A549 (cell line): ENCODE data around the gene MYOT. TPM values are rescaled to one million over a fixed set of nuclear protein-coding genes. Genes with fewer than 3 reads are reported as not detected.

Source experiments
- ATAC-seq, 2 experiments: fragments of 200-7000 bp in 1 of 2; fragments of >200 bp in 1 of 2; cut with Nextera tagmentation in 1 of 2; cut with Tn5 transposase in 1 of 2; 3 replicates each; pipeline versions ENCODE4 v1.8.0 to v1.9.1; 2018 to 2020; ENCODE audit warnings: mild to moderate bottlenecking in 1 of 2, moderate library complexity in 1 of 2
- CTCF ChIA-PET: fragments of 300-600 bp; sonication (Branson Sonifier 250); formaldehyde crosslinking; extraction: SDS; loops from one replicate; lab custom pipeline; 2021; ENCODE audit warnings: antibody characterized with exemption, inconsistent platforms; lab: Yijun Ruan, JAX
- POLR2A ChIA-PET: fragments of 350-600 bp; formaldehyde crosslinking; extraction: SDS; loops from one replicate; lab custom pipeline; 2021; ENCODE audit warnings: antibody characterized with exemption, inconsistent platforms; lab: Yijun Ruan, JAX
- DNase-seq, 2 experiments: peaks; one replicate each; pipeline versions ENCODE4 v3.0.0 to v3.0.0-alpha.2; 2011 to 2016; ENCODE audit warnings: low read depth in 1 of 2, low spot score in 1 of 2
- FAIRE-seq: peaks from 2 replicates; lab custom pipeline; 2011; peaks lifted over from hg19 to GRCh38; lab: Jason Lieb, UNC
- H3K27ac ChIP-seq, 2 experiments: fragments of >200 bp; sonication (Bioruptor Twin); formaldehyde crosslinking; 3 replicates each; pipeline ENCODE4 v1.5.1; 2016 to 2017
- H3K4me1 ChIP-seq: fragments of >200 bp; sonication (Bioruptor Twin); formaldehyde crosslinking; 3 replicates; pipeline ENCODE4 v1.6.1; 2016
- H3K4me2 ChIP-seq: fragments of >200 bp; sonication (Bioruptor Twin); formaldehyde crosslinking; 3 replicates; pipeline ENCODE4 v1.6.1; 2016
- H3K4me3 ChIP-seq: fragments of >200 bp; sonication (Bioruptor Twin); formaldehyde crosslinking; 3 replicates; pipeline ENCODE4 v1.5.1; 2016
- H3K9me3 ChIP-seq: fragments of >200 bp; sonication (Bioruptor Twin); formaldehyde crosslinking; 3 replicates; pipeline ENCODE4 v1.6.1; 2016
- BHLHE40 ChIP-seq: IDR thresholded peaks from 2 replicates; pipeline ENCODE4 v1.6.1; 2012; ENCODE audit warnings: low read depth, low read length, inconsistent platforms
- CBX2 ChIP-seq: fragments of 200-600 bp; sonication (generic); IDR thresholded peaks from 2 replicates; pipeline ENCODE4 v1.6.1; 2016; ENCODE audit warnings: low read depth, mild to moderate bottlenecking, borderline replicate concordance
- CBX8 ChIP-seq: fragments of 200-600 bp; sonication (generic); IDR thresholded peaks from 2 replicates; pipeline ENCODE4 v1.6.1; 2016
- CEBPB ChIP-seq, 2 experiments: fragments of >200 bp in 1 of 2; sonication (Bioruptor Twin) in 1 of 2; formaldehyde crosslinking in 1 of 2; IDR thresholded peaks; 2 replicates each; pipeline ENCODE4 v1.6.1; 2012 to 2016
- FOXS1 ChIP-seq: fragments of 250-450 bp; sonication (Bioruptor Pico); IDR thresholded peaks from 2 replicates; pipeline ENCODE4 v1.5.0; 2020; ENCODE audit warnings: mild to moderate bottlenecking, moderate library complexity
- GATA3 ChIP-seq: IDR thresholded peaks from 2 replicates; pipeline ENCODE4 v1.6.1; 2012; ENCODE audit warnings: borderline replicate concordance
- HEYL ChIP-seq: fragments of 250-450 bp; sonication (Bioruptor Pico); IDR thresholded peaks from 2 replicates; pipeline ENCODE4 v1.8.0; 2021; ENCODE audit warnings: mild to moderate bottlenecking, moderate library complexity
- HOXA7 ChIP-seq: fragments of 250-450 bp; sonication (Bioruptor Pico); IDR thresholded peaks from 2 replicates; pipeline ENCODE4 v1.5.0; 2020; ENCODE audit warnings: mild to moderate bottlenecking, moderate library complexity
- HOXB5 ChIP-seq: fragments of 250-450 bp; sonication (Bioruptor Pico); IDR thresholded peaks from 2 replicates; pipeline ENCODE4 v1.5.0; 2020; ENCODE audit warnings: mild to moderate bottlenecking, moderate library complexity
- KDM1A ChIP-seq: fragments of 200-600 bp; sonication (generic); IDR thresholded peaks from 2 replicates; pipeline ENCODE4 v1.6.1; 2016; ENCODE audit warnings: low read depth, mild to moderate bottlenecking
- KDM5A ChIP-seq: fragments of 200-600 bp; sonication (generic); IDR thresholded peaks from 2 replicates; pipeline ENCODE4 v1.6.1; 2016; ENCODE audit warnings: antibody characterized with exemption, mild to moderate bottlenecking
- MAFK ChIP-seq: fragments of 450-650 bp; IDR thresholded peaks from 2 replicates; pipeline ENCODE4 v1.6.1; 2014; ENCODE audit not compliant: partially characterized antibody
- NPAS2 ChIP-seq: fragments of 250-450 bp; sonication (Bioruptor Pico); IDR thresholded peaks from 2 replicates; pipeline ENCODE4 v1.8.0; 2022; ENCODE audit warnings: mild to moderate bottlenecking, moderate library complexity, borderline replicate concordance
- NR3C1 ChIP-seq: fragments of >200 bp; sonication (Bioruptor Twin); formaldehyde crosslinking; IDR thresholded peaks from 3 replicates; pipeline ENCODE4 v1.6.1; 2017
- PHF8 ChIP-seq: fragments of 200-600 bp; sonication (generic); IDR thresholded peaks from 2 replicates; pipeline ENCODE4 v1.6.1; 2016; ENCODE audit warnings: low read depth, mild to moderate bottlenecking, antibody characterized with exemption, moderate library complexity, borderline replicate concordance
- POLR2AphosphoS2 ChIP-seq: conservative IDR thresholded peaks from 2 replicates; pipeline ENCODE4 v1.6.1; 2012; ENCODE audit warnings: low read length, improper control_type of control experiment, inconsistent platforms
- RCOR1 ChIP-seq: fragments of 150-350 bp; IDR thresholded peaks from 2 replicates; pipeline ENCODE4 v1.6.1; 2014; ENCODE audit warnings: antibody characterized with exemption, low read length, low read depth
- RNF2 ChIP-seq: fragments of 200-600 bp; sonication (generic); IDR thresholded peaks from 2 replicates; pipeline ENCODE4 v1.6.1; 2016; ENCODE audit warnings: low read depth, mild to moderate bottlenecking, antibody characterized with exemption, moderate library complexity, borderline replicate concordance
- SMC3 ChIP-seq: fragments of >200 bp; sonication (Bioruptor Twin); formaldehyde crosslinking; IDR thresholded peaks from 3 replicates; pipeline ENCODE4 v1.6.1; 2018; ENCODE audit warnings: inconsistent platforms
- ZC3H11A ChIP-seq: fragments of 450-650 bp; IDR thresholded peaks from 2 replicates; pipeline ENCODE4 v1.6.1; 2014; ENCODE audit warnings: antibody characterized with exemption, mild to moderate bottlenecking
- ZSCAN20 ChIP-seq: fragments of 250-450 bp; sonication (Bioruptor Pico); IDR thresholded peaks from 2 replicates; pipeline ENCODE4 v1.8.0; 2022; ENCODE audit warnings: mild to moderate bottlenecking, moderate library complexity
- WGBS: methylation state at CpG from one replicate; pipeline ENCODE4 v1.1.6; 2017; ENCODE audit errors: missing lambda C conversion rate; 5-methylcytosine and 5-hydroxymethylcytosine counted together
- polyA plus RNA-seq, 4 experiments: library from polyadenylated mRNA; depleted of rRNA in 3 of 4; stranded (reverse); fragments of >200 nt; fragmentation: RNase III in 1 of 4; extraction: RNeasy Plus Mini Kit Qiagen cat#74134 plus additional on column Dnase treatment in 1 of 4; gene quantifications; 2 replicates in 3 of 4; 3 replicates in 1 of 4; pipeline ENCODE4 v1.2.3, GENCODE V29; 2011 to 2017
- TF ChIP-seq, protein P1 (sequence below): fragments of 250-450 bp; sonication (Bioruptor Pico); IDR thresholded peaks from 2 replicates; pipeline ENCODE4 v1.5.0; 2020; ENCODE audit warnings: low read depth, mild to moderate bottlenecking, moderate library complexity
- TF ChIP-seq, protein P2 (sequence below): fragments of 200-600 bp; sonication (generic); IDR thresholded peaks from 2 replicates; pipeline ENCODE4 v1.6.1; 2016; ENCODE audit warnings: antibody characterized with exemption, mild to moderate bottlenecking, moderate library complexity
- TF ChIP-seq, protein P3 (sequence below): fragments of >200 bp; sonication (Bioruptor Twin); formaldehyde crosslinking; IDR thresholded peaks from 2 replicates; pipeline ENCODE4 v1.6.1; 2016
- TF ChIP-seq, protein P4 (sequence below): fragments of 150-350 bp; IDR thresholded peaks from 2 replicates; pipeline ENCODE4 v1.6.1; 2014; ENCODE audit warnings: low read depth, mild to moderate bottlenecking, low read length
- TF ChIP-seq, protein P5 (sequence below): fragments of >200 bp; sonication (Bioruptor Twin); formaldehyde crosslinking; IDR thresholded peaks from 3 replicates; pipeline ENCODE4 v1.6.1; 2016
- TF ChIP-seq, protein P6 (sequence below): IDR thresholded peaks from 2 replicates; pipeline ENCODE4 v1.6.1; 2012

MYOT gene
- polyA plus RNA-seq, 2 of the 4 experiments (the other 2 are of a cell fraction) = 0.08 TPM; not detected in 1

DNA sequence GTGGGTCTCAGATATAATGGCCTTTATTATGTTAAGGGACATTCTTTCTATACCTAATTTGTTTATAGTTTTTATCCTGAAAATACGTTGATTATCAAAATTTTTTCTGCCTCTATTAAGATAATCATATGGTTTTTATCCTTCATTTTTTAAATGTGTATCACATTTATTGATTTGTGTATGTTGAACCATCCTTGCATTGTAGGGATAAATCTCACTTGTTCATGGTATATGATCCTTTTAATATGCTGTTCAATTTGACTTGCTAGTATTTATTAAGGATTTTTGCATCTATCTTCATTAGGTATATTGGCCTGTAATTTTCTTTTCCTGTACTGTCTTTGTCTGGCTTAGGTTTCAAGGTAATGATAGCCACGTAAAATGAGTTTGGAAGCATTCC is 47.1 kb downstream of the MYOT start:
- FAIRE-seq = no peak
- DNase-seq = no peak
- no peak for TF ChIP-seq POLR2AphosphoS2
- TF ChIP-seq RCOR1 = no peak
- TF ChIP-seq CBX2 = no peak
- no peak for TF ChIP-seq HEYL (CRISPR knock-in tag)
- TF ChIP-seq HOXB5 (CRISPR knock-in tag) = no peak
- no peak for TF ChIP-seq RNF2
- no peak for TF ChIP-seq PHF8
- TF ChIP-seq, protein P1, sequence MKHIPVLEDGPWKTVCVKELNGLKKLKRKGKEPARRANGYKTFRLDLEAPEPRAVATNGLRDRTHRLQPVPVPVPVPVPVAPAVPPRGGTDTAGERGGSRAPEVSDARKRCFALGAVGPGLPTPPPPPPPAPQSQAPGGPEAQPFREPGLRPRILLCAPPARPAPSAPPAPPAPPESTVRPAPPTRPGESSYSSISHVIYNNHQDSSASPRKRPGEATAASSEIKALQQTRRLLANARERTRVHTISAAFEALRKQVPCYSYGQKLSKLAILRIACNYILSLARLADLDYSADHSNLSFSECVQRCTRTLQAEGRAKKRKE (CRISPR knock-in tag) = no peak
- TF ChIP-seq FOXS1 (CRISPR knock-in tag) = no peak
- TF ChIP-seq CEBPB (IDR thresholded peaks at IDR 0.05) = no peak
- TF ChIP-seq HOXA7 = no peak
- TF ChIP-seq, protein P2, sequence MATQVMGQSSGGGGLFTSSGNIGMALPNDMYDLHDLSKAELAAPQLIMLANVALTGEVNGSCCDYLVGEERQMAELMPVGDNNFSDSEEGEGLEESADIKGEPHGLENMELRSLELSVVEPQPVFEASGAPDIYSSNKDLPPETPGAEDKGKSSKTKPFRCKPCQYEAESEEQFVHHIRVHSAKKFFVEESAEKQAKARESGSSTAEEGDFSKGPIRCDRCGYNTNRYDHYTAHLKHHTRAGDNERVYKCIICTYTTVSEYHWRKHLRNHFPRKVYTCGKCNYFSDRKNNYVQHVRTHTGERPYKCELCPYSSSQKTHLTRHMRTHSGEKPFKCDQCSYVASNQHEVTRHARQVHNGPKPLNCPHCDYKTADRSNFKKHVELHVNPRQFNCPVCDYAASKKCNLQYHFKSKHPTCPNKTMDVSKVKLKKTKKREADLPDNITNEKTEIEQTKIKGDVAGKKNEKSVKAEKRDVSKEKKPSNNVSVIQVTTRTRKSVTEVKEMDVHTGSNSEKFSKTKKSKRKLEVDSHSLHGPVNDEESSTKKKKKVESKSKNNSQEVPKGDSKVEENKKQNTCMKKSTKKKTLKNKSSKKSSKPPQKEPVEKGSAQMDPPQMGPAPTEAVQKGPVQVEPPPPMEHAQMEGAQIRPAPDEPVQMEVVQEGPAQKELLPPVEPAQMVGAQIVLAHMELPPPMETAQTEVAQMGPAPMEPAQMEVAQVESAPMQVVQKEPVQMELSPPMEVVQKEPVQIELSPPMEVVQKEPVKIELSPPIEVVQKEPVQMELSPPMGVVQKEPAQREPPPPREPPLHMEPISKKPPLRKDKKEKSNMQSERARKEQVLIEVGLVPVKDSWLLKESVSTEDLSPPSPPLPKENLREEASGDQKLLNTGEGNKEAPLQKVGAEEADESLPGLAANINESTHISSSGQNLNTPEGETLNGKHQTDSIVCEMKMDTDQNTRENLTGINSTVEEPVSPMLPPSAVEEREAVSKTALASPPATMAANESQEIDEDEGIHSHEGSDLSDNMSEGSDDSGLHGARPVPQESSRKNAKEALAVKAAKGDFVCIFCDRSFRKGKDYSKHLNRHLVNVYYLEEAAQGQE = no peak
- TF ChIP-seq, protein P3, sequence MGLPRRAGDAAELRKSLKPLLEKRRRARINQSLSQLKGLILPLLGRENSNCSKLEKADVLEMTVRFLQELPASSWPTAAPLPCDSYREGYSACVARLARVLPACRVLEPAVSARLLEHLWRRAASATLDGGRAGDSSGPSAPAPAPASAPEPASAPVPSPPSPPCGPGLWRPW = no peak
- TF ChIP-seq, protein P4, sequence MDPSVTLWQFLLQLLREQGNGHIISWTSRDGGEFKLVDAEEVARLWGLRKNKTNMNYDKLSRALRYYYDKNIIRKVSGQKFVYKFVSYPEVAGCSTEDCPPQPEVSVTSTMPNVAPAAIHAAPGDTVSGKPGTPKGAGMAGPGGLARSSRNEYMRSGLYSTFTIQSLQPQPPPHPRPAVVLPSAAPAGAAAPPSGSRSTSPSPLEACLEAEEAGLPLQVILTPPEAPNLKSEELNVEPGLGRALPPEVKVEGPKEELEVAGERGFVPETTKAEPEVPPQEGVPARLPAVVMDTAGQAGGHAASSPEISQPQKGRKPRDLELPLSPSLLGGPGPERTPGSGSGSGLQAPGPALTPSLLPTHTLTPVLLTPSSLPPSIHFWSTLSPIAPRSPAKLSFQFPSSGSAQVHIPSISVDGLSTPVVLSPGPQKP = no peak
- no peak for TF ChIP-seq SMC3
- no peak for TF ChIP-seq ZSCAN20
- no peak for TF ChIP-seq KDM1A
- TF ChIP-seq, protein P5, sequence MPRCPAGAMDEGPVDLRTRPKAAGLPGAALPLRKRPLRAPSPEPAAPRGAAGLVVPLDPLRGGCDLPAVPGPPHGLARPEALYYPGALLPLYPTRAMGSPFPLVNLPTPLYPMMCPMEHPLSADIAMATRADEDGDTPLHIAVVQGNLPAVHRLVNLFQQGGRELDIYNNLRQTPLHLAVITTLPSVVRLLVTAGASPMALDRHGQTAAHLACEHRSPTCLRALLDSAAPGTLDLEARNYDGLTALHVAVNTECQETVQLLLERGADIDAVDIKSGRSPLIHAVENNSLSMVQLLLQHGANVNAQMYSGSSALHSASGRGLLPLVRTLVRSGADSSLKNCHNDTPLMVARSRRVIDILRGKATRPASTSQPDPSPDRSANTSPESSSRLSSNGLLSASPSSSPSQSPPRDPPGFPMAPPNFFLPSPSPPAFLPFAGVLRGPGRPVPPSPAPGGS = no peak
- TF ChIP-seq CBX8 = no peak
- ChIA-PET POLR2A (no interaction called here), CTCF (interaction anchor here (0.8 kb wide), 1 partner anchor 9 kb away, joined by 3 read pairs; no protein-coding TSS in a partner anchor)
- no peak overlapping the region for H3K4me3 ChIP-seq
- 41% methylated on average over 2 of the region's 2 CpGs for WGBS
- no peaks in the 10 kb centered on the region for H3K4me1 ChIP-seq
- no peak overlapping the region for H3K27ac ChIP-seq
- H3K9me3 ChIP-seq = peaks cover 9% of the 10 kb centered on the region; the same call in 1 of the 3 replicates
- no peak overlapping the region for H3K4me2 ChIP-seq
- ATAC-seq = no peak

DNA sequence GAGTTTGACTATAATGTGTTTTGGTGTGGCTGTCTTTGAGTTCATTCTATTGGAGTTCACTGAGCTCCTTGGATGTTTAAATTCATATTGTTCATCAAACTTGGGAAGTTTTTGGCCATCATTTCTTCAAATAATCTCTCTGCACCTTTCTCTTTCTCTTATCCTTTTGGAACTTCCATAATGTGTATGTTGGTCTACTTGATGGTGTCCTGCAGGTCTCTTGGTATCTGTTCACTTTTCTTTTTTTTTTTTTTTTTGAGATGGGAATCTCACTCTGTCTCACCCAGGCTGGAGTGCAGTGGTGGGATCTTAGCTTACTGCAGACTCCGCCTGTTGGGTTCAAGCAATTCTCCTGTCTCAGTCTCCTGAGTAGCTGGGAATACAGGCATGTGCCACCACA is 49.3 kb downstream of the MYOT start:
- no peak overlapping the region for H3K4me3 ChIP-seq
- no peak overlapping the region for H3K4me2 ChIP-seq
- no peak for DNase-seq
- H3K27ac ChIP-seq = no peak overlapping the region
- no peak for ATAC-seq
- FAIRE-seq = no peak
- WGBS = 100% methylated on average over 1 of the region's 1 CpG
- H3K4me1 ChIP-seq = no peaks in the 10 kb centered on the region
- CTCF ChIA-PET = no interaction called here
- POLR2A ChIA-PET = no interaction called here
- peaks cover 9% of the 10 kb centered on the region; the same call in 1 of the 3 replicates for H3K9me3 ChIP-seq
- no peak for TF ChIP-seq KDM5A
- no peak for TF ChIP-seq GATA3
- TF ChIP-seq NPAS2 = no peak
- TF ChIP-seq HOXA7 = no peak
- TF ChIP-seq CBX2 = no peak
- TF ChIP-seq ZC3H11A = no peak
- TF ChIP-seq, protein P6, sequence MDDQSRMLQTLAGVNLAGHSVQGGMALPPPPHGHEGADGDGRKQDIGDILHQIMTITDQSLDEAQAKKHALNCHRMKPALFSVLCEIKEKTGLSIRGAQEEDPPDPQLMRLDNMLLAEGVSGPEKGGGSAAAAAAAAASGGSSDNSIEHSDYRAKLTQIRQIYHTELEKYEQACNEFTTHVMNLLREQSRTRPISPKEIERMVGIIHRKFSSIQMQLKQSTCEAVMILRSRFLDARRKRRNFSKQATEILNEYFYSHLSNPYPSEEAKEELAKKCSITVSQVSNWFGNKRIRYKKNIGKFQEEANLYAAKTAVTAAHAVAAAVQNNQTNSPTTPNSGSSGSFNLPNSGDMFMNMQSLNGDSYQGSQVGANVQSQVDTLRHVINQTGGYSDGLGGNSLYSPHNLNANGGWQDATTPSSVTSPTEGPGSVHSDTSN = no peak
- no peak for TF ChIP-seq BHLHE40
- no peak for TF ChIP-seq MAFK
- TF ChIP-seq, protein P2 = no peak
- TF ChIP-seq HOXB5 (CRISPR knock-in tag) = no peak
- no peak for TF ChIP-seq NR3C1
